ENCODE measurements around the gene GRK3.

- no peak for TF ChIP-seq CTCF (IDR thresholded peaks at IDR 0.05 in 4 of 5, conservative IDR thresholded peaks at IDR 0.05 in 1 of 5)
- TF ChIP-seq POLR2A (IDR thresholded peaks at IDR 0.05), result no peak
Measured at GRCh38 chr22:25626624-25626990, 62.1 kb downstream of the GRK3 start.

All from gastrocnemius medialis (tissue), 4 donors.